GM19395 (cell line): ENCODE data around the gene SLC13A3.

Experiments
- ATAC-seq: cut with Tn5 transposase; IDR thresholded peaks from one replicate; pipeline ENCODE4 v1.9.1; 2021; ENCODE audit warnings: mild to moderate bottlenecking, moderate library complexity; ENCODE audit not compliant: unreplicated experiment

Gene SLC13A3

DNA sequence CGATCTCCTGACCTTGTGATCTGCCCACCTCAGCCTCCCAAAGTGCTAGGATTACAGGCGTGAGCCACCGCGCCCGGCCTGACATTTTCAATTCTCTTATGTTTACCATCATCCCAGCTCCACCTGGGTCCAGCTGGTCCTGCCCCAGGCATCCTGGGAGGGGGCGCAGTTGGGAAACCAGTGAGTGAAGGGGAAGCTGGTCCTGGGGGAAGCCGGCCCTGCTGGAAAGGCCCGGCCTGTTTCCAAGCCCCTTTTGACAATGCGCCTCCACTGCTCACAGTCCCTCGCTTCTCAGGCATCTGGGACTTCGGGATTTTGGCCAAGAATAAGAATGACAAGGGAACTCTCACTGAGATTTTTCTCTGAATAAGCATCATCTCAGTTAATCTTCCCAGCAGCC is 14.2 kb downstream of the SLC13A3 start:
- no peak for ATAC-seq

DNA sequence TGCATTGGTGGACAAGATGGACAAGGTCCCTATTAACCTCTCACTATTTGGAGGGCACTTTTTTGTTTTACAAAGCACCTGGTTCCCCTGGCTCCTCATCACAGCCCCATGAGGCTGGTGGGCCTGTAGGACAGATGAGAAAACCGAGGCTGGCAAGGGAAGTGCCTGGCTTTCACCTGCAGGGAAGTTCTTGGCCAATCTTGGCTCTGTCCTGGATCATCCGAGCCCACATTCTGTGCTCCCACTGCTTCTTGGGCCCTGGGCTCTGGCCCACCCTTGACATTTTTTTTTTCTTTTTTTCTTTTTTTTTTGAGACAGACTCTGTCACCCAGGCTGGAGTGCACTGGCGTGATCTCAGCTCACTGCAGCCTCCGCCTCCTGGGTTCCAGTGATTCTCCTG is 14.7 kb downstream of the SLC13A3 start:
- no peak for ATAC-seq

DNA sequence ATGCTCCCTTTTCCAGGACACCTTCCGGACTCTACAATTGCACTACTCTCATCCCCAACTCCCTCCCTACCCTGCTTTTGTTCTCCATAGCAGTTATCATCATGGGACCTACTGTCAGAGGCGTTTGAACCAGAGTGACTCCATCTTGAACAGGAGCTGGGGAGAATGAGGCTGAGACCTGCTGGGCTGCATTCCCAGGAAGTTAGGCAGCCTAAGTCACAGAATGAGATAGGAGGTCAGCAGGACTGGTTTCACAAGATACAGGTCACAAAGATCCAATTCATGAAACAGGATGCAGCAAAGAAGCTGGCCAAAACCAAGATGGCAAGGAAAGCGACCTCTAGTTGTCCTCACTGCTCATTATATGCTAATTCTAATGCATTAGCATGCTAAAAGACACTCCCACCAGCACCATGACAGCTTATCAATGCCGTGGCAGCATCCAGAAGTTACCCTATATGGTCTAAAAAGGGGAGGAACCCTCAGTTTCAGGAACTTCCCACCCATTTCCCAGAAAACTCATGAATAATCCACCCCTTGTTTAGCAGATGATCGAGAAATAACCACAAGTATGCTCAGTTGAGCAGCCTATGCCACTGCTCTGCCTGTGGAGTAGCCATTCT is 15.6 kb downstream of the SLC13A3 start:
- ATAC-seq, result no peak

DNA sequence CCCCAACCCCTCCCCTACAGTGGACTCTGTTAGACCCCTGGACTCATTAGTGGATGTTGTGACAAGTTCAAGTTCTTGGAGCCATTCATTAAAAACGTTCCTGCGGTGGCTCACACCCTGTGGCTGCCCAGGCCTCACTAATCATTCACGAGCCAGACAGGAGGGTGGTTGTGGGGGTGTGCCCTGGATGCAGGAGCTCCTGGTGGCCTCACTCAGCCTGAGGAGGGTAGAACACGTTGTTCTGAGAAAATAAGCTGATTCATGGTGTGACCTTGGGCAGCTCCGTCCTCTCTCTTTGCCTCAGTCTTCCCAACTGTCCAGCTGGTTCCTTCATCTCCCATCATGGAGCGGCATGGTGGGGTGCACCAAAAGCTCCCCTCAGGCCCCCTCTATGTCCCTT is 16.7 kb downstream of the SLC13A3 start:
- ATAC-seq, result no peak

DNA sequence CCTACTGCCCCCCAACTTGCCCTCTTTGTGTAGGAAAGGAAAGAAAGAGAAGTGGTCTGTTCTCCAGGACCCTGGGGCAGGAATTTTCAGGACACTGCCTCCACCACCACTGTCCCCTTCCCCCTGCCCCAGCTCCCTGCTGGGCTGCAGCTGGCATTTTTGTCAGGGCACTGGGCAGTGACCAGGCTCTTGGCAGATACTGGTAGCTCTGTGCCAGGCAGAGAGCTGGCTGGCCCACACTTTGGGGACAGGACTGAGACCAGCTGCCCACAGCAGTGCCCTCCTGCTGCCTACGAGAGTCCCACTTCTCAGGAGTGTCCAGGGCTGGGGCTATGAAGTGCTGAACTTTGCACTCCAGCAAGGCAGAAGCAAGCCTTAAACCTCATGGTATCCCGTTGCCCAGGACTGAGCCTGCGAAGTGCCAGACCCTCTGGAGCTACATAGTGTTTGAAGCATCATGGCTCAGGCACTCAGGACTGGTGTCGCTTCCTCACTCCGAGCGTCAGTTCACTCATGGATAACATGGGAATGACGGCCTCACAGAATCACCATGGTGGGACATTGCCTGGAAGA is 19.3 kb downstream of the SLC13A3 start:
- no peak for ATAC-seq

DNA sequence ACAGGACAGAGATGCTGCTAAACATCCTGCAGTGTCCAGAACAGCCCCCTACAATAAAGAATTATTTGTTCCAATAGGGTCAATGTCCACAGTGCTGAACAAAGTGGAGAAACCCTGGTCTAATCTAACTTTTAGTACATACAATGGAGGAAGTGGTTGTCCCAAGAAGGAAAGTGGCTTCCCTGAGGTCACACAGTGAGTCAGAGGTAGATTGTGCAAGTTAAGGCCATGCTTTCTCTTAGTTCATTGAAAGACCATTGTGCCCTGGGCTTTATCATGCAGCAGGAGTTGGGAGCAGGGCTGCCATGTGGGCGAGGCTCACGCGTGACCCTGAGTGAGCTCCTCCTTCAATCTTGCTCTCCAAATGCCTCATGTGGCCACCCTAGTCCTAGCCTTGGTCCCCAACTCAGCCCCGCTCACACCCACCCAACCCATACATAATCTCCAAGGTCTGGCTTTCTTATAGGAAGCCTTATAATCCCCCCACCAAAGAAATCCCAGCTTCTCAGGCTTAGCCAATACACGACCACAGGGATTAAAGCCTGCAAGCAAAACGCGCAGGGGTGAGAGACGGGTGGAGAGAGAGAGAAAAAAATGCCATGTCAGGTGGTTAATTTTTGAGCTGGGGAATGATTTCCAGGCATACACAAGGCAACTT is 19.9 kb downstream of the SLC13A3 start:
- ATAC-seq, result no peak

DNA sequence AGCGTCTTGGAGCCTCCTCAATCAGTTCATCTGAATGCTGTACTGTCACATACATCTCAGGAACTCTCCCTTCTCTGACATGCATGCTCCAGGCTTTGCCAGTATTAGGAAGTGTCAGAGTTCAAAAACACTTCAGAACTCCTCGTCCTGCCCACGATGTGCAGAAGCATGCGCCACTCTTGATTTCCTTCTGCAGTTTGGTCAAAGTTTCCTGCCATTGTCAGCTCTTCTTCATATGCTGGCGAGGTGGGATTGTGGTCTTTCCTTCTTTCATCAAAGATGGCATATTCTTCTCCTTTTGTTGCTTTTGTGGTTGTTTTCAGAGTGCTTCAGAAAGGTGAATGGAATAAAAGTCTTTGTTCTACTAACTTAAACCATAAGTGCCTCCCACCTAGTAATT is 21.0 kb downstream of the SLC13A3 start:
- ATAC-seq, result no peak

DNA sequence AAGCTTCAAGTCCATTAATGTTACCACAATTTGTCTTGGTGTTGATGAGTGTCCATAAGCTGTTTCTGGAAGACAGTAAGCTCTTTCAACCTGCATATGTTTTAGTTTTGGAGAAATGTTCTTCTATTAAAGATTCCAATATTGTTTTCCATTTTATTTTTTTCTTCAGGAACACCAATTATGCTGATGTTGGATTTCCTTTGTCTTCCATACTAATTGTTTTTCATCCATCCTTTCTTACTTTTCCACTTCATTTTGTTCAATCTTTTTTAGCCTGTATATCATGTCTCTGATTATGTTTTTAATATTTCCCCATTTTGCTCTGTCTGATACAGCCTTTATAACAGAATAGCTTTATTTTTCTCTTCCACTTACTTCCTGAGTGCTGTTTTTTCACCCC is 21.9 kb downstream of the SLC13A3 start:
- ATAC-seq, result no peak

DNA sequence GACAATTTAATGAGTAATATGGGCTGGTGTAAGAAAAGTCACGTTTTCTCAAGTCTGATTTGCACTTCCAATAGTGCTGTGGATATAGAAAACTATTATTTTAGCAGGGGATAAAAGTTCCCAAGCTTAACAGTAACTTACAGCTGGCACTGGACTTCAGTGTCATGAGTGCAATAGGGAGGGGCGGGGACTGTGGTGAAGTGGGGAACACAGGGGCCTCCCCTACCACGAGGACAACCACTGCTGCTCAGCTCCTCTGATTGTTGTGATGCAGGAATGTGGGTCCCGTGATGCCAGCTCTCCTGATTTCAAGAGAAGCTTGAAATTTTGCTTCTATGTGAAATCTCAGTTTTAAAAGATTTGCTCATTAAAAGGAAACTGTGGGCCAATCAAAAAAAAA is 24.0 kb downstream of the SLC13A3 start:
- ATAC-seq, result no peak

DNA sequence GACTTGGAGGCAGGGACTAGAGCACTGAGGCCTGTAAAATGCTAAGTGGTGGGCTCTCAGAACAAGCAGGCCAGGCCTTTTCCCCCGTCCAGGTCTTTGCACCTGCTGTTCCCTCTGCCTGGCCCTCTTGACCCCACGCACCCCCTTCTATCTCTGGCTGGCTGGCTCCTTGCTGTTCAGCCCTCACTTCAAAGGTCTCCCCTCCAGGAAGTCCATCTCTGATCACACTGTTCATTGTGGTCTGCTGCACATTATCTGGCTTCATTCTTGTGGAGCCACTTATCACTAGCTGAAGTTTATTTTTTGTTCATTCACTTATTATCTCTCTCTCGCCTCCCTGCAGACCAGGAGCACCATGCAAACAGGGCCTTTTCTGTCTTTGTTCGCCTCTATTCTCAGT is 24.5 kb downstream of the SLC13A3 start:
- ATAC-seq, result no peak

DNA sequence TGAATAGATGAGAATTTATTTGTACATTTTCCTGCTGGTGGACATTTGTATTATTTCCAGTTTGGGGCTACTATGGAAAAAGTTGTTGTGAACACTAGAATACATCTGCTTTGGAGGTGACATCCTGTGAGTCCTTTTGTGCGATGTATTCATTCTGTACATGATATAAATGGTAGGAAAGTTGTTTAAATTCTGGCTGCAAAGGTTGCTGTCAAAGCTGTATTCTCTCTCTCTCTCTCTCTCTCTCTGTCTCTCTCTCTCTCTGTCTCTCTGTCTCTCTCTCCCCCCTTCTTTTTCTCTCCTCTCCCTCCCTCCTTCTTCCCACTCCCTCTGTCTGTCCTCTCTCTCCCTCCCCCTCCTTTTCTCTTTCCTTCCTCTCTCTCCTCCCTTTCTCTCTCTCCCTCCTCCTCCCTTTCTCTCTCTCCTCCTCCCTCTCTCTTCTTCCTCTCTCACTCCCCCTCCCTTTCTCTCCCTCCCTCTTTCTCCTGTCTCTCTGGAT is 25.3 kb downstream of the SLC13A3 start:
- ATAC-seq, result no peak

DNA sequence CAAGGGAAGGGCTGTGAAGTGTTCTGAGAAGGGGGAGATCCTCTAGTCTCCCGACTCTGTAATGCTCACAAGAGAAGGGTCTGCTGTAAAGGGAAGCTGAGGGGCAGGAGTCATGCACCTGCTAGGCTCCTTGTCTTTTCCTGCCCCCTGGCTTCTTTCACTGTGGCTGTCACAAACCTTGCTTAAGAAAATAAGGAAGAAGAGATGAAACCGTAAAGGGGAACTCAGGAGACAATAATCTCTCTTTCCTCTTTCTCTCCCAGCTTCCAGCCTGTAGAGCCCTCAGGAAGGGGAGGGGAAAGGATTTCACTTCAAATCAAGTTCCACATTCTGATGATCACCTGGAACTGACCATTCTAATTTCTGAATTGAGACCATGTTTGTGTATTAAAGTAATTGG is 26.3 kb downstream of the SLC13A3 start:
- no peak for ATAC-seq

DNA sequence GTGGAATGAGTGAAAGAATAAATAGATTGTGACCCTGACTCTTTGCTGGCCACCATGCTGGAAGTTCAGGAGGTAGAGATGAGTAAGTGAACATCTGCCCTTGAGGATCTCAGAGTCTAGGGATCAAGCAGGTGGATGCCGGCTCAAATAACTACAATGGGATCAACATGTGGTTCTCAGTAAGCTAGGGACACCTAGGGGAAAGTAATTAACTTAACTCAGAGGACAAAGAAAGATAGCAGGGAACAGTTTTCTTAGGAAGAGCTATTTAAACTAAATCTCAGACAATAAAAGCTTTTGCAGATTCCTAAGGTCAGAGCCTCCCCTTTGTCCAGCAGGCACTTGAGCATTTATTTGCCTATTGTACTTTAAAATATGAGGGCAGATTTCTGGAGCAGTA is 29.1 kb downstream of the SLC13A3 start:
- no peak for ATAC-seq

DNA sequence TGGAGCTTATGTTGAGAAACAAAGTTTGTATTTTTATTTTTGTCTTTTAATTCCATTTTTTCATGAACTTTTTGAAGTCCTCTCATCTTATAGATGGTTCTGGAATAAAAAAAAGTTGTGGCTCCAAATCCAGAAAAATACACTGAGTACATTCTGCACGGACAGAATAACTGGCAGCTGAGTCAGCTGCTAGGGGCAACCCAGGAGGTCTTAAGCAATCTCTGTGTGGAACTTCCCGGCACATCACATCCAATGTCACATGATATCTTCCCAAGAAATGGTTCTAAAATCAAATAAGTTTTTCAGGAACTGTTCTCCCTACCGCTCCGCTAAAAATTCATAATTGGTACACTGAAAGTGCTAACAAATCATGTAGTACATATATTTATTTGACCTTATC is 29.8 kb downstream of the SLC13A3 start:
- ATAC-seq, result no peak

DNA sequence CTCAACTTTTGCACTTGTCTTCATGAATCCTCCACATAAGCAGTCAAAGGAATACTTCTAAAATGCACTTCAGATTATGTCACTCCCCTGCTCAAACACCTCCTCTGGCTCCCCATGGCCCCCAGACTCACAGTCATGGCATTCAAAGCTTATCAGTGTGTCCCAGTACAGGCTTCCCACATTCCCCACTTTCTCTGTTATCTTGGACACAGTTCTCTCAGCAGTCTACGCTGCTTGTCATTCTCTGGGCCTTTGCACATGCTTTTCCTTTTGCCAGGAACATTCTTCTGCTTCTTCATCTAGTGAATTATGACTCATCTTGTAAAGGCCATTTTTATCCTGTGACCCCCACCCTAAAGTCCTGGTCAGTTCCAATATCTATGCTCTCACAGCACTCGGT is 31.8 kb downstream of the SLC13A3 start:
- ATAC-seq, result no peak

DNA sequence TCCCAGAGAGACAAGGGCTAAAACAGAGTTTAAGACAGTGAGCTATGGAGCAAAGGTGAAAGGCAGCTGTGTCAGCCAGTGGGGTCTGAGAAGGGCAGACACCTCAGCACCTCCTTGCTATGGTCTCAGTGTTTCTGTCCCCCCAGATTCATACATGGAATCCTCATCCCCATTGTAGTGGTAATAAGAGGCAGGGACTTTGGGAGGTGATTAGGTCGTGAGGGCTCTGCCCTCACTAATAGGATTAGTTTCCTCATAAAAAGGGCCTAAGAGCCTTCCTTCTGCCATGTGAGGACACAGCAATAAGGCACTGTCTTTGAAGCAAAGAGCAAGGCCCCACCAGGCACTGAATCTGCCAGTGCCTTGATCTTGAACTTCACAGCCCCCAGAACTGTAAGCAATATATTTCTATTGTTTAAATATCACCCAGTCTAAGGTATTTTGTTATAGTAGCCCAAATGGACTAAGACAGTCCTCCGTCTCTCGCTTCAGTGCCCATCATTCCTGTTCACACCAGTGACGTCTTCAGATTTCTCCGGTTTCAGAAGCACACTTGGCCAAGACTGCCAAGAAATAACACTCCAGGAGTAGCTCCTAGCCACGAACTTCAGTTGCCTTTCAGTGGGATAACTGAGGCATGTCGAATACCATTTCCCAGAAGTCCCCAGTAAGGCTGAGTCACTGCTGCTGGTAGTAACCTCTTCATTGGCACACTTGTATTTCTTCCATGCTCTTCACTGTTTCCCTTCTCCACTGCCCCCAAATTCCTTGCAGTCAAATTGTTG is 32.8 kb downstream of the SLC13A3 start:
- ATAC-seq, result no peak

DNA sequence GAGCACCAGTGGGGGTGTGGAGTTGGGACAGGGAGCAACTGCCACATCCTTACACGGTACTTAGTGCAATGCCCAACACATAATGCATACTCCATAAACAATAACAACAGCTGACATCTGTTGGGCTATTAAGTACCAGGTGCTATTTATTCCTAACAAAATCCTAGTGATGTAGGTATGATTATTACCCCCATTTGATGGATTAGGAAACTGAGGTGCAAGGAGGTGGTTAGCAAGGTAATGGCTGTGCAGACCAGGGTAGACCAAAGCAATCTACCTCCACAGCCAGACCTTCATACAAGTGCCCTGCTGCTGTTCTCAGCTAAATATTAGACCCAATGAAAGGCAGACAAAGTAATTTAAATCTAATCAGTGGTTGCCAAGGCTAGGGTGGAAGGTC is 36.8 kb downstream of the SLC13A3 start:
- ATAC-seq, result no peak

DNA sequence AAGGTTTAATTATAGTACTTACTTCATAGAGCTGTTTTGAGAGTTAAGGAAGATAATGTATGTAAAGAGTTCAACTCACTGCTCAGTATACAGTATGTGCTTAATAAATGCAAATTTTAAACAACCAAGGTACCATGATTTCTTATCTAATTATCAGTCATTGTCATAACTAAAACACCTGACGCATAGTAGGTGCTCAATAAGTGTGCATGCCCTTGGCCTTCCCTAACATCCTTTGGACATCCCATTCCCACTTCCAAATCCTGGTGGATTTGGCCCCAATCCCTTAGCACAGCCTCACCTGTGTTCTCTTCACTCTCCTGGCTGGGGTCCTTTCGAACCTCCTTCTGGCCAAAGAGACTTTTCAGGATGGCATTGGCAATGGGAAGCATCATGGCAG is 41.1 kb downstream of the SLC13A3 start:
- no peak for ATAC-seq

DNA sequence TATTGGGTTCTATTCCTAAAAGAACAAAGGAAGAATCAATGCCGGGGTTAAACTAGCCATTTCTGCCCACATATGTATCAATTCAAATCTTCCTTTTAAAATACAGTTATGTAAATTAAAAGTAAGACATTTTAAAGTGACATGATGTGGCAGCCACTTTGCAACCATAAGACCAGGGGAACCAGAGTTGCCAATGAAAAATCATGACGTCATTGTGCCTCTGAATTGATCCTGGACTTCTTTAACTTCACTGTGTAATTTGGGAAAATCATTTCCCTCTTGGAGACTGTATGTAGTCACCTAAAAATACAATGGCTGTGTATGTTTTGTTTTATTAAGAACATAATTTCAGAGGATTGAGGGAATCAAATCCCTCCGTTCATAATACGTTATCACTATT is 42.2 kb downstream of the SLC13A3 start:
- no peak for ATAC-seq

DNA sequence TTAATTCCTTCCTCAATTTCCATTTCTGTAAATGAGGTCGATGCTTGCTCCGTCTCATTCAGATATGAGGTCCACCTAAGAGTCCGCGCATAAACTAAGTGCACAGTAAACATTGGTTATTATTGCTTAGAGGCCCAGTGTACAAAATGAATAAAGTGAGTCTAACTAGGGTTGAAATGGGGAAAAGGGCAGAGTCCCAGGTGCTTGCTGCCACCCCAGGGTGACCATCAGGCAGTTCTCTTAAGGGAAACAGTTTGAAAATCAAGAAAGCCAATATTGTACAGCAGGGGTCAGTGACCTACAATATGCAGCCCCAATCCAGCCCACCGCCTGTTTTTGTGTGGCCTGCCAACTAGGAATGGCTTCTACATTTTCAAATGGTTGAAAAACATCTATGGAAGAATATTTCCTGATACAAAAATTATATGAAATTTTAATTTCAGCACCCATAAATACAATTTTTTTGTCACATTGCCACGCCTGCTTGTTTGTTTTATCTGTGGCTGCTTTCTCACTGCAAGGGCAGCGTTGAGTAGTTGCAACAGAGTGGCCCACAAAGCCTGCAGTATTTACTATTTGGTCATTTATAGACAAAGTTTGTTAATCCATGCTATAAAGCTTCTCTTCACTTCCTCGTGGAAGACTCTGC is 43.3 kb downstream of the SLC13A3 start:
- ATAC-seq, result no peak

DNA sequence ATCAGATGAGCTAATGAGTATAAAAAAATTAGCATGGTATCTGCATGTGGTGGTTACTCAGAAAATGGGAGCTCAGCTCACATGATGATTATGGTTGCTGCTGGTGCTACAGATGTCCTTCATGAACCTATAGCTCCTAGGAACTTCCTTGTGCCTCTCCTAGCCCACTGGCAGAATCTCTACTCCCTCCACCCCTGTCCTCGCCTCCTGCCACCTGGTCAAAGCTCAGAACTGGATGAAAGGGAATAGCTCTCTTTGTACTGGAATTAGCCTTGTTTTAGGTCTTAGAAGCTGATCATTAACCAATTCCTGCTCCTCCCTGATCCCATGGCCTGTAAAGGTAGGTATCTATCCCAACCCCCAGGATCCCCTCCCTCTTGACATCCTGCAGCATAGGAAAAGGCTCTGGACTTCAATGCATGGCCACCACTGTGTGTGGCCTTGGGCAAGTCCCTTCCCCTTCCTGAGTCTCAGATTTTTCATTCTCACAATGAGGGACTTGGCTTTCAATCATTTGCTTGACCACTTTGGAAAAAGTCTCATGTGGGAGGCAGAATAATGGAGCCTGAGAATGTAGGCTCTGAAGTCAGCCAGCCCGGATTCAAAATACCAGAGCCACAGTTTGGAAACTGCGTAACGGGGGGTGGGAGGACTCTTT is 43.9 kb downstream of the SLC13A3 start:
- ATAC-seq, result no peak
